Measurements from ENCODE around the gene MT1A.

Gene MT1A

GRCh38 chr16:56681939-56682702, 43.7 kb downstream of the MT1A start, which contains the start of gene MT1X:
Gene MT1X (plus strand): TSS chr16:56682470. CDS start chr16:56682541, 71 bp downstream.
- DNase-seq: peak; percentile 91

- DNase-seq: no peak
Measured at GRCh38 chr16:56682703-56683397, 44.4 kb downstream of the MT1A start.

GRCh38 chr16:56683424-56684172, 45.1 kb downstream of the MT1A start:
- DNase-seq: no peak

- no peak for DNase-seq
Measured at GRCh38 chr16:56684256-56684925, 45.9 kb downstream of the MT1A start.

GRCh38 chr16:56684926-56685590, 46.6 kb downstream of the MT1A start:
- no peak for DNase-seq

GRCh38 chr16:56686758-56687157, 48.3 kb downstream of the MT1A start:
- no peak for DNase-seq

- DNase-seq: no peak
Measured at GRCh38 chr16:56688762-56689161, 50.3 kb downstream of the MT1A start.

- no peak for DNase-seq
Measured at GRCh38 chr16:56689171-56689570, 50.7 kb downstream of the MT1A start.

Measured in activated T-cell treated with anti-CD3 and anti-CD28 coated beads, Interleukin-2, amount 50 U/mL, for 1 hour (primary cell).